Effector CD4-positive, alpha-beta T cell (primary cell): ENCODE measurements around the gene ARMCX4.
"Not testable (repeated sequence)": the region's sequence is repeated elsewhere in the genome, so short reads cannot be mapped to it uniquely, and the experiment has no call there.

Source experiments
- DNase-seq: peaks from one replicate; pipeline ENCODE4 v3.0.0-alpha.2; 2020
- total RNA-seq: gene quantifications from one replicate; lab custom pipeline; 2026; lab: John Stamatoyannopoulos, UW

Gene ARMCX4
- total RNA-seq = 9.6 reads per million, percentile 31 among the genes with 10 or more reads in this experiment

DNA sequence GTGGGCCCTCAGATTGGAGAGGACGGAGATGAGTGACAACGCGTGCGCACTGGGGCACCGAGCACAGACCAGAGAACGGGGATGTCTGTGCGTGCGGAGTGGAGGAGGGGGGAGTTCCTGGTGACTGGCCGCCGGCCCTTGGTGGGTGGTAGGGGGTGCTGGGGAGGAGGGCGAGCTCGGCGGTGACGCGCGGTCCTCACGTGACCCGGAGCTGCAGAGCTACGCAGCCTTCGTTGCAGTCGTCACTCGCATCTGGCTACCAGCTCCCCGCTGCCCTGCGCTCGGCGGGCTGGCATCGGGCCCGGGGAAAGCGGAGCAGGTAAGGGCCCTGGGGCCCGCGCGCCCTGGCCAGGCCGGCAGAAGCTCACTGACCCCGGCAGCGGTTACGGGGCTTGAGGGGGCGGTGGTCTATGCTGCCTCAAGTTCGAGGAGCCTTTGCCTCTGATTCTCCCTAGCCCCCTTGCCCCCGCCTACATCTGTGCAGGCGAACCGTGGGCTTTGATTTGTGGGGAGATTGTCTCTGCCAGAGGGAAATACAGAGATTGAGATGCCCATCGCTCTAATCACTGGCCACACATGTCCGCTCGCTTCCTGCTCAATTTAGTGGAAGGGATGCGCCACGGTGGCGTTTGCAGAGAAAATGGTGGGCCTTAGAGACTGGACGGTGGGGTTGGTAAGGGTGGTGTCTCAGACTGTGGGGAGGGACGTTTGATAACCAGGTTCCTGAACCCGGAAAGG, at the start of gene ARMCX4:
Gene ARMCX4, plus strand, starts transcription at position 245 of the 738 bp plus-strand sequence. CDS start 3,134 bp downstream, outside the sequence.
- DNase-seq = peak; percentile 7

- no peak for DNase-seq
Observed at GRCh38 chrX:101442085-101442484, 43.2 kb upstream of the ARMCX4 start.

GRCh38 chrX:101449279-101449678, 36.0 kb upstream of the ARMCX4 start:
- no peak for DNase-seq

- DNase-seq = no peak
Observed at GRCh38 chrX:101450085-101450484, 35.2 kb upstream of the ARMCX4 start.

DNA sequence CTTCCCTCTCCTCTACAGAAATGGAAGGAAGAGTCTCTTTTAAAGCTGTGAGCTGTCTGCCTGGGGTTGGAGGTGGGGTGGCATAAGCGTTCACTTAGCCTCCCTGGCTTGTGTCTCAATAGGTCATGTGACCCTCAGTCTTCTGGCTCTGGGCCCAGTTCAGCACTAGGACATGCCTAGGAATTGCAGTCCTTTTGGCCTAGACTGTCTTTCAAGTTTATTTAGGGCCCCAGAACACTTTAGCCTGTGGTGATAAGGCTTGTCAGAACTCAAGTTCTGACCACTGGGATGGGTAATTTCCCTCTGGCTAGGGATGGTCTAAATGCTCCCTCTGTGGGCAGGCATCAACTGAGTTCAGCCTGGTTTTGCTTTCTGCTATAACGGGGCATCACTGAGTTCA, 34.3 kb upstream of the ARMCX4 start:
- no peak for DNase-seq

GRCh38 chrX:101452056-101452455, 33.2 kb upstream of the ARMCX4 start:
- DNase-seq = no peak

DNA sequence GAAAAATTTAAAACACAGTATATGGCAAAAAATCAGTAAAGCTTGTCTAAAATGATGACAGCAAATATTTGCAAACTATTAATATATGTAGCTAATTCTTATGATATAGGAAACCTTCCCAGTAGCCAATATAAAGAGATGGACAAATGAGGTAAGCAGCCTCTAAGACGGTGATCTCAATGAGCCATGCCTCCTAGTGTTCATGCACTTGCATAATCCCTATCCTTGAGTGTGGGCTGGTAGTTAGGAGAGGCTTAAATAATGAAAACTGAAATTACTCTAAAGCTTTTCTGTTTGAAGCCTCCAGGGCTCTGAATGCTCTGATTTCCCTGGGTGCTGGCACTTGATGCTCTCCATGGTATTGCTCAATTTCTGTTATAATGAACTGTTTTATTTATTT, 24.6 kb upstream of the ARMCX4 start:
- DNase-seq = no peak

GRCh38 chrX:101462892-101463291, 22.4 kb upstream of the ARMCX4 start:
- DNase-seq = no peak

DNA sequence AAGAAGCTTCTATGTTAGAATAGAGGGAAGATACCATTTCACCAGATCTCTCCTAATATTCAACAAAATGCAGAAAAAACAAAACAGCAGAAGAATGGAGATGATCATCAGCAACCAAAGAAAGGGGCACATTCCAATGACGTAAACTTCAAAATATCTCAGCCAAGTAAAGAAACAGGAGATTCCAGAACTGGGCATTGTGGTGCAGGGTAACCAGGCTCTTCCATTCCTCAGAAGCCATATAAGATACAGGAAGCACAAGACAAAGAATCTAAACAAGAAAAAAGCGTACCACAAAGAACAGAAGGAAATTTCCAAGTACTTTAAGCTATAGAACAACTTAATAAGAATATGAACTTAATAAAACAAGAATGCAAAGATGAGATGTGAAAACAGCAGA, 6.9 kb upstream of the ARMCX4 start:
- DNase-seq = no peak

DNA sequence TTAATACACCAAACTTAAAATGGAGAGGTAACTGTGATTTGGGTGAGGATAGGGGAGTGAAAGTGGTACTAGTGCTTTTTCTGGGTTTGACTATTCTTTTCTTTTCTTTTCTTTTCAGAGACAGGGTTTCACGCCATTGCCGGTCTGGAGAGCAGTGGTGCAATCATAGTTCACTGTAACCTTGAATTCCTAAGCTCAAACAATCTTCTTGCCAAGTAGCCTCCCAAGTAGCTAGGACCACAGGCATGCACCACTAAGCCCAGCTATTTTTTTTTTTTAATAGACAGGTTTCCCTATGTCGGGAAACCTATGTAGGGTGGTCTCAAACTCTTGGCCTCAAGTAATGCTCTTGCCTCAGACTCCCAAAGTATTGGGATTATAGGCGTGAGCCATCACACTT, 3.0 kb upstream of the ARMCX4 start:
- no peak for DNase-seq

- no peak for DNase-seq
Observed at GRCh38 chrX:101483705-101484104, 1.6 kb upstream of the ARMCX4 start.

DNA sequence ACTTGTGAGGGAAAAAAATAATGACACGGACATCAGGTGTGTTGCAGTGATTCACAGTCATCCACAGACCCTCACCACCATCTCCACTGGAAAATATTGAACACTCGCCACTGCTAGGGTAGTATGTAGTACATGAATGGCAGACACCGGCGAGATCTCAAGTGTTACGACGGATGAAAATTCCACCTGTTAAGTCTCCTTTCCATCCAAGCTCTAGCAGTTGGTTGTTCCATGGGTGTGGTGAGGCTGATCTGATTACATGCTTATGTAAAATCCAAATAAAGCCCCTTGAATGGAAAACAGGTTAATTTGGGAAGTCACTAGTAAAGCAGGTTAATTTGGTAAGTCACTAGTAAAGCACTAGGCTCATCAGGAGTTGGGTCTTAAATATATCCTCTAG, 1.1 kb upstream of the ARMCX4 start:
- no peak for DNase-seq

- no peak for DNase-seq
Observed at GRCh38 chrX:101488796-101489195, 3.5 kb downstream of the ARMCX4 start.

DNA sequence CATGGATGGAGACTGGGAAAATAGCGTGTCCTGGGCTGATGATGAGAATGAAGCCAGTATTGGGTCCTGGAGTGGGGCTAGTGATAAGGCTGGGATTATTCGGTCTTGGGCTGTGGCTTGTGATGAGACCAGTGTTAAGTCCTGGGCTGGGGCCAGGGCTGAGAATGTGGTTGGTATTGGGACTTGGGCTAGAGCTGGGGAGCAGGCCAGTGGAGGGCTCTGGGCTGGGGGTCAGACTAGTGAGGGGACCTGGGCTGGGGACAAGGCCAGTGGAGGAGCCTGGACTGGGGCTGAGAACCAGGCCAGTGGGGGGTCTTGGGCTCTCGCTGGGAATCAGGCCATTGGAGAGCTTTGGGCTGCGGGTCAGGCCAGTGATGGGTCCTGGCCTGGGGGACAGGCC, 6.7 kb downstream of the ARMCX4 start:
- no peak for DNase-seq

- DNase-seq = no peak
Observed at GRCh38 chrX:101493225-101493624, 8.0 kb downstream of the ARMCX4 start.

- DNase-seq = not testable (repeated sequence)
Observed at GRCh38 chrX:101502929-101503328, 17.7 kb downstream of the ARMCX4 start.

- no peak for DNase-seq
Observed at GRCh38 chrX:101507372-101507771, 22.1 kb downstream of the ARMCX4 start.

GRCh38 chrX:101507986-101508385, 22.7 kb downstream of the ARMCX4 start:
- no peak for DNase-seq

DNA sequence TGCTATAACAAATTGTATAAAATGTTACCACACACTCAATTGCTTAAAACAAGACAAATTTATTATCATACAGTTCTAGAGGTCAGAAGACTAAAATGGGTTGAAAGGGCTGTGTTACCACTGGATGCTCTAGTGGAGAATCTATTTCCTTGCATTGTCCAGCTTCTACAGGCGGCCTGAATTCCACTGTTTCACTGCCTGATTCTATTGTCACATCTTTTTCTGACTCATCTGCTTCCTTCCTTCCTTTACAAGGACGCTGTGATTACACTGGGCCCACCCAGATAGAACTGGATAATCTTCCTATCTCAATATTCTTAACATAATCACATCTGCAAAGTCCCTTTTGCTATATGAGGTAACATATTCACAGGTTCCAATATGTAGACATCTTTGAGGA, 45.7 kb downstream of the ARMCX4 start:
- no peak for DNase-seq
